OCI-LY7 (cell line): ENCODE data around the gene PTEN. TPM values are rescaled to one million over a fixed set of nuclear protein-coding genes. Genes with fewer than 3 reads are reported as not detected.

Experiments
- BruUV-seq: library from RNA; stranded (reverse); fragments of 400-500 nt; replicated peaks from 2 replicates; lab custom pipeline; 2021; lab: Mats Ljungman, UMichigan
- CTCF ChIA-PET: fragments of 300-600 bp; sonication (Branson Sonifier 250); formaldehyde crosslinking; loops from one replicate; lab custom pipeline; 2022; ENCODE audit warnings: antibody characterized with exemption; ENCODE audit not compliant: unreplicated experiment; lab: Charles Lee
- POLR2A ChIA-PET: fragments of 300-600 bp; sonication (Branson Sonifier 250); formaldehyde crosslinking; loops from one replicate; lab custom pipeline; 2022; ENCODE audit warnings: antibody characterized with exemption; lab: Charles Lee
- DNase-seq: peaks from one replicate; pipeline ENCODE4 v3.0.0-alpha.2; 2015; ENCODE audit warnings: low spot score
- H2AFZ ChIP-seq: fragments of 200-600 bp; sonication (generic), shearing (Covaris generic); 2 replicates; pipeline ENCODE4 v1.6.1; 2014; ENCODE audit warnings: mild to moderate bottlenecking, antibody characterized with exemption, low read length, moderate library complexity
- H3K27ac ChIP-seq: fragments of 200-600 bp; sonication (generic); 2 replicates; pipeline ENCODE4 v1.5.1; 2014; ENCODE audit warnings: mixed run types, low read depth, mild to moderate bottlenecking, moderate library complexity, low read length, inconsistent platforms; ENCODE audit not compliant: poor library complexity, severe bottlenecking
- H3K36me3 ChIP-seq: fragments of 200-600 bp; sonication (generic); 2 replicates; pipeline ENCODE4 v1.6.1; 2014; ENCODE audit warnings: mild to moderate bottlenecking, antibody characterized with exemption, low read length, moderate library complexity, mixed read lengths; ENCODE audit not compliant: insufficient read depth
- H3K4me1 ChIP-seq: fragments of 200-600 bp; sonication (generic); 2 replicates; pipeline ENCODE4 v1.5.1; 2014; ENCODE audit warnings: mild to moderate bottlenecking, low read length; ENCODE audit not compliant: insufficient read depth, poor library complexity, severe bottlenecking
- H3K4me2 ChIP-seq: fragments of 200-600 bp; sonication (generic); 2 replicates; pipeline ENCODE4 v1.6.1; 2014; ENCODE audit warnings: mild to moderate bottlenecking, low read length
- H3K4me3 ChIP-seq: fragments of 200-600 bp; sonication (generic); 2 replicates; pipeline ENCODE4 v1.5.1; 2014; ENCODE audit warnings: mild to moderate bottlenecking, low read depth, low read length; ENCODE audit not compliant: poor library complexity, severe bottlenecking
- H3K79me2 ChIP-seq: fragments of 200-600 bp; sonication (generic); 2 replicates; pipeline ENCODE4 v1.6.1; 2016; ENCODE audit warnings: low read depth, mild to moderate bottlenecking, low read length, moderate library complexity, mixed read lengths; ENCODE audit not compliant: insufficient read depth
- H3K9me2 ChIP-seq: fragments of 200-600 bp; sonication (generic); 2 replicates; pipeline ENCODE4 v1.6.1; 2016; ENCODE audit warnings: mild to moderate bottlenecking, low read length, mixed read lengths; ENCODE audit not compliant: insufficient read depth
- H3K9me3 ChIP-seq: fragments of 200-600 bp; sonication (generic); 2 replicates; pipeline ENCODE4 v1.6.1; 2014; ENCODE audit warnings: mild to moderate bottlenecking, mixed run types, low read length, mixed read lengths
- H4K20me1 ChIP-seq: fragments of 200-600 bp; sonication (generic); 2 replicates; pipeline ENCODE4 v1.6.1; 2014; ENCODE audit warnings: mild to moderate bottlenecking, antibody characterized with exemption, low read length, moderate library complexity, mixed read lengths; ENCODE audit not compliant: insufficient read depth
- CTCF ChIP-seq: fragments of 200-600 bp; sonication (generic); conservative IDR thresholded peaks from 2 replicates; pipeline ENCODE4 v1.5.1; 2014; ENCODE audit warnings: mild to moderate bottlenecking, antibody characterized with exemption, low read length, moderate library complexity, mixed read lengths
- EZH2phosphoT487 ChIP-seq: fragments of 200-600 bp; sonication (generic); IDR thresholded peaks from 2 replicates; pipeline ENCODE4 v1.6.1; 2018; ENCODE audit warnings: low read depth, borderline replicate concordance, mild to moderate bottlenecking, mixed run types, antibody characterized with exemption, low read length, moderate library complexity, mixed read lengths
- intact Hi-C: fragments of 100-400 bp; cut with micrococcal nuclease; formaldehyde crosslinking; loops from one replicate; pipeline ENCODE4 v1.10.0; 2022; ENCODE audit not compliant: unreplicated experiment
- total RNA-seq, 2 experiments: library from RNA; depleted of rRNA in 1 of 2; stranded (reverse); fragments of >200 nt in 1 of 2; shearing (Covaris generic) in 1 of 2; gene quantifications; 2 replicates each; pipeline ENCODE4 v1.2.3, GENCODE V29; 2014 to 2022

The PTEN gene
- total RNA-seq, 2 experiments from 2014 or later, result 135 to 173 TPM

- H3K9me3 ChIP-seq, result no peaks in the 10 kb centered on the region
- peaks cover 7% of the 10 kb centered on the region for H3K4me1 ChIP-seq
- no peaks in the 10 kb centered on the region for H3K79me2 ChIP-seq
- no peak overlapping the region for H3K4me3 ChIP-seq
- no TSS peak for BruUV-seq
- ChIA-PET CTCF (no interaction called here), POLR2A (interaction anchor here (0.7 to 3.4 kb wide), 4 partner anchors 9 to 719 kb away, joined by 3 to 13 read pairs (median 6); no protein-coding TSS in a partner anchor)
- no peaks in the 10 kb centered on the region for H3K9me2 ChIP-seq
- no peak for TF ChIP-seq EZH2phosphoT487
- TF ChIP-seq CTCF, result no peak
- intact Hi-C loops, result no loop called here
- H3K4me2 ChIP-seq, result no peak overlapping the region
- no peak for DNase-seq
- no peak overlapping the region for H2AFZ ChIP-seq
- no peak overlapping the region for H3K27ac ChIP-seq
- no peaks in the 10 kb centered on the region for H3K36me3 ChIP-seq
- no peaks in the 10 kb centered on the region for H4K20me1 ChIP-seq
Measured at GRCh38 chr10:87841186-87841585, 22.2 kb upstream of the PTEN start.

- Histone ChIP-seq H4K20me1 (no peaks in the 10 kb centered on the region), H3K9me2 (no peaks in the 10 kb centered on the region), H3K36me3 (no peaks in the 10 kb centered on the region), H3K4me2 (no peak overlapping the region), H3K27ac (no peak overlapping the region), H3K79me2 (no peaks in the 10 kb centered on the region), H3K9me3 (no peaks in the 10 kb centered on the region), H3K4me1 (peaks cover 6% of the 10 kb centered on the region), H2AFZ (no peak overlapping the region), H3K4me3 (no peak overlapping the region)
- intact Hi-C loops, result no loop called here
- ChIA-PET POLR2A (interaction anchor here (0.7 to 3.4 kb wide), 7 partner anchors 8 to 482 kb away, joined by 3 to 13 read pairs (median 3); no protein-coding TSS in a partner anchor), CTCF (no interaction called here)
- no TSS peak for BruUV-seq
- no peak for TF ChIP-seq CTCF
- TF ChIP-seq EZH2phosphoT487, result no peak
- DNase-seq, result no peak
Measured at GRCh38 chr10:87842220-87842641, 21.2 kb upstream of the PTEN start.

- no TSS peak for BruUV-seq
- Histone ChIP-seq H3K4me2 (no peak overlapping the region), H3K4me1 (no peaks in the 10 kb centered on the region), H3K36me3 (no peaks in the 10 kb centered on the region), H3K4me3 (no peak overlapping the region), H3K9me3 (no peaks in the 10 kb centered on the region), H3K9me2 (no peaks in the 10 kb centered on the region), H4K20me1 (no peaks in the 10 kb centered on the region), H3K79me2 (no peaks in the 10 kb centered on the region), H2AFZ (no peak overlapping the region), H3K27ac (no peak overlapping the region)
- DNase-seq, result no peak
- ChIA-PET CTCF (no interaction called here), POLR2A (interaction anchor here (0.7 to 3.4 kb wide), 2 partner anchors 13 to 110 kb away, joined by 3 to 13 read pairs; no protein-coding TSS in a partner anchor)
- intact Hi-C loops, result no loop called here
- TF ChIP-seq CTCF (no peak), EZH2phosphoT487 (no peak)
Measured at GRCh38 chr10:87842776-87843497, 20.5 kb upstream of the PTEN start.
